Measurements from ENCODE around the gene HIP1. TPM values are rescaled to one million over a fixed set of nuclear protein-coding genes. Genes with fewer than 3 reads are reported as not detected.
"Not testable (repeated sequence)": the region's sequence is repeated elsewhere in the genome, so short reads cannot be mapped to it uniquely, and the experiment has no call there.

The HIP1 gene
- total and polyA plus RNA-seq, 2 of the 4 experiments (the other 2 are of a cell fraction) = 6.8 to 10.0 TPM

DNA sequence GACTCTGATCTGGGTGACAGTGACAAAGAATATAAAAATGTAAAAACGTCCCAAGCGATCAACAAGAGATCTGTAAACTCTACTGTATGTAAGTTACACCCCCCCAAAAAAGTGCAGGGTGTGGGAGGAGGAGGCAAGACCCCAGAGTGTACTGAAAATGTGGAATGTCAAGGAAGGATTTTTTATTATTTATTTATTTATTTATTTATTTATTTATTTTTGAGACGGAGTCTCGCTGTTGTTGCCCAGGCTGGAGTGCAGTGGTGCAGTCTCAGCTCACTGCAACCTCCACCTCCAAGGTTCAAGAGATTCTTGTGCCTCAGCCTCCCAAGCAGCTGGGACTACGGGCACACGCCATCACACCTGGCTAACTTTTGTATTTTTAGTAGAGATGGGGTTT lies 181.9 kb downstream of the HIP1 start:
- H2BK15ac ChIP-seq (ENCODE audit: low read depth, low read length); H3K18ac ChIP-seq (ENCODE audit: low read depth, low read length); in situ Hi-C loops (cut with MboI; ENCODE audit: low sequenced_read_pairs); intact Hi-C loops (cut with micrococcal nuclease); ATAC-seq (ENCODE audit: low read depth); H3K9me3 ChIP-seq (ENCODE audit: control insufficient read depth, insufficient read depth, low read length); H3K4me3 ChIP-seq (ENCODE audit: insufficient read depth, low read depth, low read length); H4K91ac ChIP-seq (ENCODE audit: insufficient read depth, low read depth, low read length); H3K4ac ChIP-seq (ENCODE audit: low read depth, low read length); H3K27ac ChIP-seq (ENCODE audit: insufficient read depth, low read length); BruUV-seq (replicated peaks); dilution Hi-C loops (cut with HindIII; ENCODE audit: low sequenced_read_pairs, unreplicated experiment); H3K4me1 ChIP-seq (ENCODE audit: control insufficient read depth, insufficient read depth, low read length); H2AK9ac ChIP-seq (replicated peaks; ENCODE audit: low read depth, low read length, poor library complexity); POLR2A ChIA-PET (ENCODE audit: unreplicated experiment); H2AK5ac ChIP-seq (ENCODE audit: low read depth, low read length); H4K5ac ChIP-seq (ENCODE audit: low read depth, low read length); H2AFZ ChIP-seq (replicated peaks; ENCODE audit: low read length, poor library complexity); H3K27me3 ChIP-seq (ENCODE audit: control insufficient read depth, insufficient read depth, low read length); H3K9ac ChIP-seq (ENCODE audit: low read depth, low read length); DNase-seq; H2BK120ac ChIP-seq (ENCODE audit: low read depth, low read length); H2BK5ac ChIP-seq (ENCODE audit: low read depth, low read length, poor library complexity, severe bottlenecking); H2BK20ac ChIP-seq (ENCODE audit: low read depth, low read length); H3K56ac ChIP-seq (ENCODE audit: extremely low read depth, insufficient read depth, low read length); CTCF ChIA-PET; H3K14ac ChIP-seq (replicated peaks; ENCODE audit: low read depth, low read length); H3K4me2 ChIP-seq (ENCODE audit: low read depth, low read length); H4K20me1 ChIP-seq (ENCODE audit: insufficient read depth, low read length); H4K8ac ChIP-seq (ENCODE audit: low read depth in 2 of 2, low read length in 2 of 2); H3K23ac ChIP-seq (ENCODE audit: low read depth, low read length); H3K79me1 ChIP-seq (ENCODE audit: low read depth in 1 of 2, low read length in 2 of 2): not testable (repeated sequence)
- no CpG with 5 or more reads among the region's 6 CpGs for WGBS, 2 experiments (ENCODE audit: extremely low coverage in 2 of 2, insufficient read length in 1 of 2)
- H3K36me3 ChIP-seq (ENCODE audit: control insufficient read depth, insufficient read depth, low read length) = peaks cover 51% of the 10 kb centered on the region
- peaks cover 11% of the 10 kb centered on the region for H3K9me1 ChIP-seq (ENCODE audit: insufficient read depth, low read length)
